Astrocyte of the cerebellum (primary cell): Measurements from ENCODE around the gene PRMT3.
"Not testable (repeated sequence)": the region's sequence is repeated elsewhere in the genome, so short reads cannot be mapped to it uniquely, and the experiment has no call there.

ENCODE experiments used
- DNase-seq: peaks from one replicate; pipeline ENCODE4 v3.0.0-alpha.2; 2011; ENCODE audit warnings: low read depth
- H3K4me3 ChIP-seq: 2 replicates; pipeline ENCODE4 v1.5.1; 2011; ENCODE audit warnings: mild to moderate bottlenecking, low read depth, low read length, moderate library complexity
- in situ Hi-C: cut with HindIII; loops from 2 replicates; pipeline ENCODE4 v1.10.0; 2017; ENCODE audit warnings: low sequenced_read_pairs
- TF ChIP-seq, protein P1 (sequence below): IDR thresholded peaks from 2 replicates; pipeline ENCODE4 v1.5.1; 2012; ENCODE audit warnings: low read length, low read depth, moderate library complexity, mild to moderate bottlenecking; ENCODE audit errors: missing control alignments

The PRMT3 gene

DNA sequence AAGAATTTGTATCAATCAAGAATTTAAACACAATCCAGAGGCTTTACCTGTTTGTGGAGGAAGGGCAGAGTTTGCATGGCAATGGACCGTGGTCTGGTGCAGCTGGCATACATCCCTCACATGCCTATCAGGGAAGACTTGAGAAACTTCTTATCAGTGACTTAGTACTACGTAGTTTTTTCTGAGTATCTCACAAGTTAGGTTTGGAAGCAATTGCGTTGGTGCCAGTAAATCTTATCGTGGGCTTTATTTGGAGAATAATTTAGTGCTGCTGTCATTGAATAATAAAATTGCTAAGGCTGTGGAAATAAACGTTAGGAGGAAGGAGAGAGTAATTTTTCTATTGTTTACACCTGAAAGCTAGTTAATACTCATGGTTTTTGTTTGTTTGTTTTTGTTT, 72.3 kb downstream of the PRMT3 start:
- TF ChIP-seq, protein P1, sequence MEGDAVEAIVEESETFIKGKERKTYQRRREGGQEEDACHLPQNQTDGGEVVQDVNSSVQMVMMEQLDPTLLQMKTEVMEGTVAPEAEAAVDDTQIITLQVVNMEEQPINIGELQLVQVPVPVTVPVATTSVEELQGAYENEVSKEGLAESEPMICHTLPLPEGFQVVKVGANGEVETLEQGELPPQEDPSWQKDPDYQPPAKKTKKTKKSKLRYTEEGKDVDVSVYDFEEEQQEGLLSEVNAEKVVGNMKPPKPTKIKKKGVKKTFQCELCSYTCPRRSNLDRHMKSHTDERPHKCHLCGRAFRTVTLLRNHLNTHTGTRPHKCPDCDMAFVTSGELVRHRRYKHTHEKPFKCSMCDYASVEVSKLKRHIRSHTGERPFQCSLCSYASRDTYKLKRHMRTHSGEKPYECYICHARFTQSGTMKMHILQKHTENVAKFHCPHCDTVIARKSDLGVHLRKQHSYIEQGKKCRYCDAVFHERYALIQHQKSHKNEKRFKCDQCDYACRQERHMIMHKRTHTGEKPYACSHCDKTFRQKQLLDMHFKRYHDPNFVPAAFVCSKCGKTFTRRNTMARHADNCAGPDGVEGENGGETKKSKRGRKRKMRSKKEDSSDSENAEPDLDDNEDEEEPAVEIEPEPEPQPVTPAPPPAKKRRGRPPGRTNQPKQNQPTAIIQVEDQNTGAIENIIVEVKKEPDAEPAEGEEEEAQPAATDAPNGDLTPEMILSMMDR: no peak
- in situ Hi-C loops: no loop called here
- H3K4me3 ChIP-seq: no peak overlapping the region
- no peak for DNase-seq

DNA sequence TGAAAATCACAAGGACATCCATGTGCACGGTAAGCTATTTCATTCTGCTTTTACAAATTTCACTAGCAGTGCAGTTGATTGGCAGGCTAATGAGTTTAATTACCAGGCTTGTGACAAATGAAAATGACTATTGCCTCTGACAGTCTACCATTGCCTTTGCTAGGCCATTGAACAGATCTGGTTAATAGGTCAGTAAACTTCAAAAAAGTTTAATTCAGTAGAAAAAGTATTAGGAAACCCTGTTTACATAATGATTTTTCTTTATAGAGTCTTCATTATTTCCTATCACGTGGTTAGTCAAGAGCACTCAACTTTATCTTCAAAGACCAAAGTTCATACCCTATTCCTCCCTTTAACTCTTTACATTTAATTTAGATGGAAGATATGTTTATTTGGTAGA, 77.0 kb downstream of the PRMT3 start:
- H3K4me3 ChIP-seq: no peak overlapping the region
- in situ Hi-C loops: no loop called here
- no peak for DNase-seq
- TF ChIP-seq, protein P1: no peak

DNA sequence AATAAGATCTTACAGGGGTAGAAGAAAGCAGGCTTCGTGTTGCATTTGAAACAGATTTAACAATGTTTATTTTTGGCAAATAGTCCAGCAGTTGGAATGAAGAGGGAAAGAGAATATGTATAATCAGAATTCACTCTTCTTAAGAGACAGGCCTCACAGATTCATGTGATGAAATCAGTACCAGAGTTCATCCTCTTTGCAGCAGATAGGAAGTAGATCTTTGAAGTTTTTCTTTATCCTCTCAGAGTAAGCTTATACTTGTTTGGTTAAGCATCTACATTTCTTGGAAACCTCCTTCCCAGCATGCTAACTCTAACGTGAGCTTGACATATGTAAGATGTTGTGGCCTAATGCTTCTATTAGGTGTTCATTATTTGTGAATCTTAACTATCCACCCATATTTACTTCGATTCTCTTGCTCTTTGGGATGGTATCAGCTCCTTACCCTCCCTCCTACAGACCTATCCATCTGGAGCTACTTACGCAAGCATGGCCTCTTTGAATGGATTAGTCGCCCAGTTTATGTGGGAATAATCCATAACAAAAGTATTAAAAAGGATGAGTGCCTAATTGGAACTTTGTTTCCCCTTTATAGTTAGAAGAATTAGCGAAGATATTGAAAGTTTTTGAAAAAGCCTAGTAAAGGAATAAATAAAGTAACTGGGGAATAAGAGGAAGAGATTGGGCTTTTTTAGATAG, 80.1 kb downstream of the PRMT3 start:
- in situ Hi-C loops: no loop called here
- no peak overlapping the region for H3K4me3 ChIP-seq
- TF ChIP-seq, protein P1: no peak
- no peak for DNase-seq

DNA sequence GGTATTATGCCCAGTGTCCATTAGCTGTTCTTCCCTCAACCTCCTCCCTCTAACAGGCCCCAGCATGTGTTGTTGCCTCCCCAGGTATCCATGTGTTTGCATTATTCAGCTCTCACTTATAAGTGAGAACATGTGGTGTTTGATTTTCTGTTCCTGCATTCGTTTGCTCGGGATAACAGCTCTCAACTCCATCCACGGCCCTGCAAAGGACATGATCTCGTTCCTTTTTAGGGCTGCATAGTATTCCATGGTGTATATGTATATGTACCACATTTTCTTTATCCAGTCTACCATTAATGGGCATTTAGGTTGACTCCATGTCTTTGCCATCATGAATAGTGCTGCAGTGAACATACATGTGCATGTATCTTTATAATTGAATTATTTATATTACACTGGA, 82.8 kb downstream of the PRMT3 start:
- H3K4me3 ChIP-seq: no peak overlapping the region
- in situ Hi-C loops: no loop called here
- TF ChIP-seq, protein P1: no peak
- no peak for DNase-seq

DNA sequence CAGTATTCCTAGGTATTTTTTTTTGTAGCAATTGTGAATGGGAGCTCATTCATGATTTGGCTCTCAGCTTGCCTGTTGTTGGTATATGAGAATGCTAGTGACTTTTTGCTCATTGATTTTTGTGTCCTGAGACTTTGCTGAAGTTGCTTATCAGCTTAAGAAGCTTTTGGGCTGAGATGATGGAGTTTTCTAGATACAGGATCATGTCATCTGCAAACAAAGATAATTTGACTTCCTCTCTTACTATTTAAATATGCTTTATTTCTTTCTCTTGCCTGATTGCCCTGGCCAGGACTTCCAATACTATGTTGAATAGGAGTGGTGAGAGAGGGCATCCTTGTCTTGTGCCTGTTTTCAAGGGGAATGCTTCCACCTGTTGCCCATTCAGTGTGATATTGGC, 84.4 kb downstream of the PRMT3 start:
- DNase-seq, H3K4me3 ChIP-seq, in situ Hi-C loops: not testable (repeated sequence)

DNA sequence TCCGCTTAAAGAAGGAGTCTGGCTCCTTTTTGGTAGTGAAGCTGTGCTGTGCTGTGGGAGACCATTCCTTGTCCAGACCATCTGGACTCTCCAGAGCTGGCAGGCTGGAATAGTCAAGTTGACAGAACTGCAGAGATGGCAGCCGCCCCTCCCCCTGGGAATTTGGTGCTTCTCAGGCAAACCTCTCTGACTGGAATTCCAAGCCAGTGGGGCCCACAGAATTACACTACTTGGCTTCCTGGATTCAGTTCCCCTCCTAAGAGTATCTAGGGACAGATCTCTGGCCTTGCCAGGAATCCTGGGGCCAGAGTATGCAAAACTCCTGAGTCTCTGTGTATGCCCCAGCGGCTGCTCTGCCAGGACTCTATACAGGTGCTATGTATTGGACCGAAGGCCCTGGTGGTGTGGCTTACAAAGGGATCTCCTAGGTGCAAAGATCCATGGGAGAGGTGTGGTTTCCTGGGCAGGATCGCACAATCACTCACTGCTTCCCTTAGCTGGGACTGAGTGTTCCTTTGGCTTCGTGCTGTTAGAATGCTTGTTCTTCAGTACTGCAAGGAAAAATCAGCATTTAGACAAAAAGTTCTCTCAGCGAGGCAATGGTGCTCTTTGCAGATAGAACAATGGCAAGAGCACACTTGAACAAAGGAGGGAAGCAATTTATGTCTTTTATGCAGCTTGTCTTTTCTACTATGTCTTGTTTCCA, 86.8 kb downstream of the PRMT3 start:
- DNase-seq: no peak
- TF ChIP-seq, protein P1: no peak
- no peak overlapping the region for H3K4me3 ChIP-seq
- in situ Hi-C loops: no loop called here

DNA sequence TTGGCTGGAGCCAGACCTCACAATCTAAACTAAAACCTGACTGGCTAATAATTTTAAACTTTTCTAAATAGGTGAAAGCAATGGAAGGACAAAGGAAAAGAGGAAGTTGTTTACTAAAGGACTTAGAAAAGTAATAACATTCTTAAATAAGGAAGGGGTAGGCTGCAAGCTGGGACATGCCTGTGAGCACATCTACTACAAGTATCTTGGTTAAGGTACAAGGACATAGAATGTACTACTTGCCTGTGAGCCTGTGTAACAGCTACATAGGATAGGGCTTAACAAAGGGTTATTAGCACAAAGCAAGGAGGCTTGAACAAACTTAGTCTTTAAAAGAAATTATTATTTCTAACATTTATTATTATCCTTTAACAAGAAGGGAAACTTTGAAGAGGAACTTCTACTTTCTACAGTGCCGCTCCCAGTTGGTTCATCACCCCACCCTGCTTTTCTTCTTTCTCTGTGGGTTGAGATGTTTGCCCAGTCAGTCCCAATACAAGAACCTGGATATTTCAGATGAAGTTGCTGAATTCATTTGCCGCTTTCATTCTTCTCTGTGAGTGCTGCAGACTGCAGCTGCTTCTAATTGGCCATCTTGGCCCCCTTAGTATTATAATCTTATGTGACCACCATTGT, 87.5 kb downstream of the PRMT3 start:
- in situ Hi-C loops: no loop called here
- no peak for DNase-seq
- TF ChIP-seq, protein P1: no peak
- no peak overlapping the region for H3K4me3 ChIP-seq
